ENCODE results near the gene PTPRK. TPM values are rescaled to one million over a fixed set of nuclear protein-coding genes. Genes with fewer than 3 reads are reported as not detected.

The PTPRK gene
- total and polyA plus RNA-seq, 2 of the 13 experiments (the other 11 are each of a cell fraction or from before 2014, with no cell fraction given): 43.6 to 98.3 TPM

- TF ChIP-seq KIAA2018 (CRISPR knock-in tag; IDR thresholded peaks at IDR 0.05; ENCODE audit: borderline replicate concordance) (no peak), ZMYM4 (CRISPR knock-in tag; IDR thresholded peaks at IDR 0.05) (peak; percentile 93), HDAC2 (CRISPR knock-in tag; IDR thresholded peaks at IDR 0.05) (peak; percentile 68), AHDC1 (CRISPR knock-in tag; IDR thresholded peaks at IDR 0.05; ENCODE audit: borderline replicate concordance) (peak; percentile 37; the same call in 1 of the 2 replicates), TFDP1 (CRISPR knock-in tag; IDR thresholded peaks at IDR 0.05; ENCODE audit: borderline replicate concordance) (no peak), ZFX (CRISPR knock-in tag; IDR thresholded peaks at IDR 0.05; ENCODE audit: low read depth) (peak; percentile 51; the same call in 1 of the 2 replicates), ZNF292 (CRISPR knock-in tag; IDR thresholded peaks at IDR 0.05; ENCODE audit: borderline replicate concordance, low read depth) (peak; percentile 66; the same call in 1 of the 2 replicates), ZNF746 (CRISPR knock-in tag; IDR thresholded peaks at IDR 0.05) (no peak), BRF2 (CRISPR knock-in tag; IDR thresholded peaks at IDR 0.05) (no peak), ZNF629 (CRISPR knock-in tag; conservative IDR thresholded peaks at IDR 0.05) (peak; percentile 42; the same call in 1 of the 2 replicates), FOXO1 (CRISPR knock-in tag; IDR thresholded peaks at IDR 0.05) (peak; percentile 15; the same call in 1 of the 2 replicates)
These were observed 239.4 kb downstream of the PTPRK start (continued) for GRCh38 chr6:128280960-128281359.

Data from HepG2 (cell line).